NCI-H187 treated with DMSO at 0.1 percent for 48 hours (cell line): ENCODE results near the gene TPI1.
A peak's percentile ranks its signal among the peaks of the same experiment; 100 is the strongest.

Source experiments
- DNase-seq: peaks from one replicate; lab custom pipeline; 2025; lab: John Stamatoyannopoulos, UW

Gene TPI1

GRCh38 chr12:6828781-6829535 is 38.4 kb upstream of the TPI1 start:
- DNase-seq, result no peak

GRCh38 chr12:6829536-6830220 is 37.7 kb upstream of the TPI1 start:
- no peak for DNase-seq

- no peak for DNase-seq
These were observed 36.9 kb upstream of the TPI1 start for GRCh38 chr12:6830286-6830890.

- DNase-seq, result no peak
These were observed 36.3 kb upstream of the TPI1 start for GRCh38 chr12:6830999-6831398.

- no peak for DNase-seq
These were observed 35.8 kb upstream of the TPI1 start for GRCh38 chr12:6831450-6831995.

GRCh38 chr12:6832125-6832524 is 35.2 kb upstream of the TPI1 start:
- DNase-seq, result no peak

GRCh38 chr12:6833189-6833890 is 34.0 kb upstream of the TPI1 start:
- no peak for DNase-seq

GRCh38 chr12:6834254-6834653 is 33.1 kb upstream of the TPI1 start:
- DNase-seq, result no peak

- DNase-seq, result no peak
These were observed 32.5 kb upstream of the TPI1 start for GRCh38 chr12:6834873-6835272.

- DNase-seq, result no peak
These were observed 30.5 kb upstream of the TPI1 start for GRCh38 chr12:6836851-6837250.

- no peak for DNase-seq
These were observed 29.8 kb upstream of the TPI1 start for GRCh38 chr12:6837370-6838060.

- DNase-seq, result no peak
These were observed 28.5 kb upstream of the TPI1 start for GRCh38 chr12:6838854-6839253.

- DNase-seq, result peak; percentile 82
These were observed 27.7 kb upstream of the TPI1 start for GRCh38 chr12:6839482-6840201.

- no peak for DNase-seq
These were observed 27.0 kb upstream of the TPI1 start for GRCh38 chr12:6840330-6840729.

GRCh38 chr12:6840761-6841515 is 26.4 kb upstream of the TPI1 start, which contains the start of gene GNB3:
Gene GNB3, plus strand, starts transcription at chr12:6840925. Its CDS starts 363 bp downstream, at chr12:6841288.
- no peak for DNase-seq

- no peak for DNase-seq
These were observed 25.3 kb upstream of the TPI1 start for GRCh38 chr12:6842075-6842474.

GRCh38 chr12:6843118-6843902 is 24.0 kb upstream of the TPI1 start:
- no peak for DNase-seq

GRCh38 chr12:6845395-6845794 is 21.9 kb upstream of the TPI1 start:
- no peak for DNase-seq

- no peak for DNase-seq
These were observed 20.9 kb upstream of the TPI1 start for GRCh38 chr12:6846316-6846869.
